ENCODE data around the gene NGB. TPM values are rescaled to one million over a fixed set of nuclear protein-coding genes. Genes with fewer than 3 reads are reported as not detected.

NGB gene
- total and polyA plus RNA-seq, 9 of the 15 experiments (the other 6 are each of a cell fraction or from before 2014, with no cell fraction given), result not detected

GRCh38 chr14:77222546-77223225, 48.3 kb downstream of the NGB start:
- TF ChIP-seq TFAP4 (CRISPR knock-in tag; IDR thresholded peaks at IDR 0.05; ENCODE audit: borderline replicate concordance) (no peak), FOS (IDR thresholded peaks at IDR 0.05; ENCODE audit: extremely low read depth, insufficient read length) (no peak), HMGXB4 (CRISPR knock-in tag; IDR thresholded peaks at IDR 0.05) (no peak), ZBTB12 (CRISPR knock-in tag; IDR thresholded peaks at IDR 0.05) (no peak), DMBX1 (CRISPR knock-in tag; IDR thresholded peaks at IDR 0.05; ENCODE audit: borderline replicate concordance) (no peak), TOE1 (IDR thresholded peaks at IDR 0.05; ENCODE audit: borderline replicate concordance) (no peak), TOE1 (CRISPR knock-in tag; IDR thresholded peaks at IDR 0.05; ENCODE audit: borderline replicate concordance, low read depth) (no peak), TBP (optimal IDR thresholded peaks at IDR 0.05; ENCODE audit: low read depth, low read length) (no peak), TEAD4 (IDR thresholded peaks at IDR 0.05; ENCODE audit: low read length) (no peak), TEAD4 (CRISPR knock-in tag; IDR thresholded peaks at IDR 0.05; ENCODE audit: borderline replicate concordance) (no peak), CBFB (CRISPR knock-in tag; IDR thresholded peaks at IDR 0.05) (no peak), KAT2B (IDR thresholded peaks at IDR 0.05; ENCODE audit: low read depth, low read length) (no peak), HEY1 (CRISPR knock-in tag; IDR thresholded peaks at IDR 0.05; ENCODE audit: borderline replicate concordance) (no peak), POLR2AphosphoS5 (IDR thresholded peaks at IDR 0.05; ENCODE audit: control insufficient read depth, insufficient read depth, low read depth, low read length) (no peak), CTBP1 (IDR thresholded peaks at IDR 0.05; ENCODE audit: borderline replicate concordance) (no peak), MYC (IDR thresholded peaks at IDR 0.05; ENCODE audit: low read depth, low read length) (no peak), MYC (CRISPR knock-in tag; IDR thresholded peaks at IDR 0.05; ENCODE audit: borderline replicate concordance, low read depth) (no peak), HNRNPK (IDR thresholded peaks at IDR 0.05; ENCODE audit: low read depth, low read length, poor library complexity, severe bottlenecking) (no peak), ZKSCAN3 (CRISPR knock-in tag; IDR thresholded peaks at IDR 0.05) (no peak), PHF21A (IDR thresholded peaks at IDR 0.05; ENCODE audit: borderline replicate concordance, low read depth) (no peak), HIVEP1 (CRISPR knock-in tag; IDR thresholded peaks at IDR 0.05) (no peak)
- Histone ChIP-seq H3K4me2 (ENCODE audit: insufficient read depth, low read length) (no peak overlapping the region), H4K20me1 (replicated peaks; ENCODE audit: control insufficient read depth, insufficient read depth, low read length) (no peaks in the 10 kb centered on the region), H3K9me3 (replicated peaks; ENCODE audit: control insufficient read depth, insufficient read depth, low read depth, low read length) (no peaks in the 10 kb centered on the region), H3K79me2 (ENCODE audit: control insufficient read depth, insufficient read depth, low read length) (no peaks in the 10 kb centered on the region), H3K4me1 (replicated peaks in 1 of 2; ENCODE audit: control insufficient read depth in 2 of 2, insufficient read depth in 2 of 2, low read length in 2 of 2) (peaks cover 0 to 4% of the 10 kb centered on the region in 2 experiments; a peak in 1 of 5 replicates), H3K27me3 (ENCODE audit: control insufficient read depth in 2 of 2, insufficient read depth in 2 of 2, low read length in 2 of 2) (peaks cover 3 to 31% of the 10 kb centered on the region in 2 experiments; a peak in 4 of 5 replicates), H3K4me3 (no peak overlapping the region), H2AFZ (ENCODE audit: low read depth, low read length) (no peak overlapping the region), H3K27ac (ENCODE audit: extremely low read depth, low read depth, low read length) (no peak overlapping the region), H3K36me3 (ENCODE audit: control insufficient read depth, insufficient read depth, low read length) (no peaks in the 10 kb centered on the region), H3K9me1 (ENCODE audit: control insufficient read depth, insufficient read depth, low read length) (no peaks in the 10 kb centered on the region), H3K9ac (ENCODE audit: insufficient read depth in 1 of 2, low read depth in 2 of 2, low read length in 2 of 2) (no peak overlapping the region)
- DNase-seq (ENCODE audit: extremely low read depth in 1 of 4, low spot score in 3 of 4) (no peak), ATAC-seq (no peak), FAIRE-seq (no peak)
- in situ Hi-C loops (cut with MboI) (no loop called here), intact Hi-C loops (cut with micrococcal nuclease) (no loop called here)
- POLR2A ChIA-PET, result no interaction called here
- no TSS peak for BruUV-seq (replicated peaks)
- CTCF ChIA-PET (ENCODE audit: low intra/inter-chr PET ratio), result no interaction called here
- 0% methylated on average over 10 of the region's 10 CpGs for WGBS (ENCODE audit: insufficient coverage, low coverage, missing lambda C conversion rate)
